PFSK-1 (cell line): ENCODE data around the gene GJA4.

Experiments used
- FOXP2 ChIP-seq: optimal IDR thresholded peaks from 2 replicates; pipeline ENCODE3; 2011; ENCODE audit warnings: borderline replicate concordance, control low read depth, inconsistent platforms; ENCODE audit not compliant: insufficient read depth; ENCODE audit errors: extremely low read length, extremely low read depth
- POLR2AphosphoS5 ChIP-seq: IDR thresholded peaks from 2 replicates; pipeline ENCODE4 v1.6.1; 2012; ENCODE audit warnings: low read depth, mild to moderate bottlenecking, control low read depth, low read length, moderate library complexity
- REST ChIP-seq, 2 experiments: IDR thresholded peaks; 2 replicates each; pipeline versions ENCODE4 v1.6.1 to v1.8.0; 2011 to 2012; ENCODE audit warnings: low read depth in 2 of 2, low read length in 2 of 2, control low read depth in 1 of 2, inconsistent platforms in 1 of 2, mild to moderate bottlenecking in 1 of 2, moderate library complexity in 1 of 2; ENCODE audit not compliant: insufficient read depth in 1 of 2
- SIN3A ChIP-seq: IDR thresholded peaks from 2 replicates; pipeline ENCODE4 v1.6.1; 2012; ENCODE audit warnings: mild to moderate bottlenecking, low read length, moderate library complexity, borderline replicate concordance; ENCODE audit not compliant: insufficient read depth
- TAF1 ChIP-seq: IDR thresholded peaks from 2 replicates; pipeline ENCODE4 v1.6.1; 2012; ENCODE audit warnings: low read length, control low read depth, borderline replicate concordance; ENCODE audit not compliant: insufficient read depth

GJA4 gene

GRCh38 chr1:34762474-34763141, 30.2 kb upstream of the GJA4 start:
- TF ChIP-seq REST (IDR thresholded peaks at IDR 0.05; ENCODE audit: insufficient read depth in 1 of 2, low read depth in 2 of 2, low read length in 2 of 2) (no peak), FOXP2 (no peak), SIN3A (no peak)

GRCh38 chr1:34763142-34763781, 29.5 kb upstream of the GJA4 start:
- no peak for TF ChIP-seq TAF1
- no peak for TF ChIP-seq POLR2AphosphoS5
- TF ChIP-seq FOXP2, result no peak
- no peak for TF ChIP-seq REST (IDR thresholded peaks at IDR 0.05; ENCODE audit: insufficient read depth in 1 of 2, low read depth in 2 of 2, low read length in 2 of 2)
- no peak for TF ChIP-seq SIN3A

GRCh38 chr1:34768856-34769255, 23.9 kb upstream of the GJA4 start:
- no peak for TF ChIP-seq TAF1
- no peak for TF ChIP-seq FOXP2
- no peak for TF ChIP-seq SIN3A
- TF ChIP-seq POLR2AphosphoS5, result no peak
- no peak for TF ChIP-seq REST (IDR thresholded peaks at IDR 0.05; ENCODE audit: insufficient read depth in 1 of 2, low read depth in 2 of 2, low read length in 2 of 2)

GRCh38 chr1:34770891-34771504, 21.8 kb upstream of the GJA4 start:
- TF ChIP-seq FOXP2 (no peak), SIN3A (no peak), POLR2AphosphoS5 (no peak), REST (IDR thresholded peaks at IDR 0.05; ENCODE audit: insufficient read depth in 1 of 2, low read depth in 2 of 2, low read length in 2 of 2) (no peak), TAF1 (no peak)
